Measurements from ENCODE around the gene LMAN1. TPM values are rescaled to one million over a fixed set of nuclear protein-coding genes. Genes with fewer than 3 reads are reported as not detected.

The LMAN1 gene
- total and polyA plus RNA-seq, 2 experiments from 2014 or later = 111 to 134 TPM

GRCh38 chr18:59324623-59324971 is 34.5 kb downstream of the LMAN1 start (continued):
- TF ChIP-seq ZNF462 (CRISPR knock-in tag; IDR thresholded peaks at IDR 0.05) (no peak), CREB1 (CRISPR knock-in tag; IDR thresholded peaks at IDR 0.05; ENCODE audit: low read depth) (no peak), ZNF114 (CRISPR knock-in tag; IDR thresholded peaks at IDR 0.05) (no peak), ZNF331 (CRISPR knock-in tag; IDR thresholded peaks at IDR 0.05; ENCODE audit: low read depth) (no peak), EZH2phosphoT487 (IDR thresholded peaks at IDR 0.05; ENCODE audit: unreplicated experiment) (no peak)
- TF ChIP-seq, protein P1, sequence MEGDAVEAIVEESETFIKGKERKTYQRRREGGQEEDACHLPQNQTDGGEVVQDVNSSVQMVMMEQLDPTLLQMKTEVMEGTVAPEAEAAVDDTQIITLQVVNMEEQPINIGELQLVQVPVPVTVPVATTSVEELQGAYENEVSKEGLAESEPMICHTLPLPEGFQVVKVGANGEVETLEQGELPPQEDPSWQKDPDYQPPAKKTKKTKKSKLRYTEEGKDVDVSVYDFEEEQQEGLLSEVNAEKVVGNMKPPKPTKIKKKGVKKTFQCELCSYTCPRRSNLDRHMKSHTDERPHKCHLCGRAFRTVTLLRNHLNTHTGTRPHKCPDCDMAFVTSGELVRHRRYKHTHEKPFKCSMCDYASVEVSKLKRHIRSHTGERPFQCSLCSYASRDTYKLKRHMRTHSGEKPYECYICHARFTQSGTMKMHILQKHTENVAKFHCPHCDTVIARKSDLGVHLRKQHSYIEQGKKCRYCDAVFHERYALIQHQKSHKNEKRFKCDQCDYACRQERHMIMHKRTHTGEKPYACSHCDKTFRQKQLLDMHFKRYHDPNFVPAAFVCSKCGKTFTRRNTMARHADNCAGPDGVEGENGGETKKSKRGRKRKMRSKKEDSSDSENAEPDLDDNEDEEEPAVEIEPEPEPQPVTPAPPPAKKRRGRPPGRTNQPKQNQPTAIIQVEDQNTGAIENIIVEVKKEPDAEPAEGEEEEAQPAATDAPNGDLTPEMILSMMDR (conservative IDR thresholded peaks at IDR 0.05; ENCODE audit: low read depth in 2 of 2) = no peak

- Histone ChIP-seq H3K9me2 (ENCODE audit: insufficient read depth) (peaks cover 14% of the 10 kb centered on the region; the same call in 1 of the 2 replicates), H3K36me3 (ENCODE audit: insufficient read depth) (0 out of 2 replicates have a peak, but pooled peaks cover under 1% of the 10 kb centered on the region), H3F3A (replicated peaks; ENCODE audit: low read depth) (no peaks in the 10 kb centered on the region), H2AFZ (no peak overlapping the region), H3K27me3 (ENCODE audit: insufficient read depth) (no peaks in the 10 kb centered on the region), H3K4me3 (no peak overlapping the region), H4K20me1 (replicated peaks; ENCODE audit: insufficient read depth) (no peaks in the 10 kb centered on the region), H3K27ac (ENCODE audit: low read depth) (no peak overlapping the region), H3K4me2 (no peak overlapping the region), H3K4me1 (ENCODE audit: insufficient read depth) (no peaks in the 10 kb centered on the region), H3K79me2 (replicated peaks; ENCODE audit: insufficient read depth) (no peaks in the 10 kb centered on the region)
- Mint-ChIP-seq H3K9me3 (no peaks in the 10 kb centered on the region), H3K4me1 (peaks cover 4% of the 10 kb centered on the region; the same call in 2 of the 3 replicates), H3K27ac (no peak overlapping the region; the same call in 1 of the 2 replicates), H3K36me3 (ENCODE audit: low read depth) (peaks cover 21% of the 10 kb centered on the region; the same call in 2 of the 3 replicates), H3K4me3 (no peak overlapping the region), H3K27me3 (ENCODE audit: insufficient read depth, low read depth, poor library complexity) (no peaks in the 10 kb centered on the region)
- DNase-seq (ENCODE audit: low spot score) (no peak), ATAC-seq (no peak; the same call in 2 of the 3 replicates)
- no peak for TF ChIP-seq EZH2phosphoT487 (IDR thresholded peaks at IDR 0.05; ENCODE audit: unreplicated experiment)
- TF ChIP-seq REST (IDR thresholded peaks at IDR 0.05; ENCODE audit: unreplicated experiment) = no peak
- no peak for TF ChIP-seq STAT1 (IDR thresholded peaks at IDR 0.05; ENCODE audit: unreplicated experiment)
- TF ChIP-seq, protein P1 (conservative IDR thresholded peaks at IDR 0.05; ENCODE audit: low read depth in 2 of 2) = no peak
- TF ChIP-seq POLR2AphosphoS5 (IDR thresholded peaks at IDR 0.05; ENCODE audit: low read depth) = no peak
- TF ChIP-seq NANOG (IDR thresholded peaks at IDR 0.05; ENCODE audit: borderline replicate concordance) = no peak
- TF ChIP-seq ZNF114 (CRISPR knock-in tag; IDR thresholded peaks at IDR 0.05) = no peak
- no peak for TF ChIP-seq ZNF331 (CRISPR knock-in tag; IDR thresholded peaks at IDR 0.05; ENCODE audit: low read depth)
Observed at GRCh38 chr18:59323931-59324622, 35.0 kb downstream of the LMAN1 start.
